ENCODE results near the gene CNTNAP2. TPM values are rescaled to one million over a fixed set of nuclear protein-coding genes. Genes with fewer than 3 reads are reported as not detected.
"Not testable (repeated sequence)": the region's sequence is repeated elsewhere in the genome, so short reads cannot be mapped to it uniquely, and the experiment has no call there.

Gene CNTNAP2
- total RNA-seq, 1 donor = 1.0 TPM

- H3K4me1 ChIP-seq (ENCODE audit: insufficient read depth, low read length) = no peaks in the 10 kb centered on the region
- H3K9me3 ChIP-seq (ENCODE audit: low read depth, low read length) = no peaks in the 10 kb centered on the region
- H3K27me3 ChIP-seq (ENCODE audit: insufficient read depth, low read length) = no peaks in the 10 kb centered on the region
- H3K4me3 ChIP-seq (ENCODE audit: low read length) = no peak overlapping the region
Observed at GRCh38 chr7:147079083-147079482, 962.5 kb downstream of the CNTNAP2 start.

GRCh38 chr7:147079921-147080420 lies 963.4 kb downstream of the CNTNAP2 start:
- Histone ChIP-seq H3K4me3 (ENCODE audit: low read length) (no peak overlapping the region), H3K9me3 (ENCODE audit: low read depth, low read length) (no peaks in the 10 kb centered on the region), H3K4me1 (ENCODE audit: insufficient read depth, low read length) (no peaks in the 10 kb centered on the region), H3K27me3 (ENCODE audit: insufficient read depth, low read length) (no peaks in the 10 kb centered on the region)

DNA sequence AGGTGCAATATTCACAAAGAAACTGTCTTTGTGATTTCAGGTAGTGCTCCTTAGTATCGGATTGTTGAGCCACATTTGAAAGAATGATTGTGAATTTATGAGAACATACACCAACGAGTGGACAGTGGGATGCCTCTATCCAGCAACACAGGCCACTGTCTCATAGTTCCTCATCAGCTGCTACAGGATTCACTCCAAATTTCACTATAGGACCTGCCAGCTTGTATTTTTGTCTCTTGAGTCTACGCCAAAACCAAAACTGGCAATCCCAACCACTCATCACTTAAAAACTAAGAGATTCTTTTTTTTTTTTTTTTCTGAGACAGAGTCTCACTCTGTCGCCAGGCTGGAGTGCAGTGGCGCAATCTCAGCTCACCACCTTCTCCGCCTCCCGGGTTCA lies 964.5 kb downstream of the CNTNAP2 start:
- Histone ChIP-seq H3K27me3 (ENCODE audit: insufficient read depth, low read length) (no peaks in the 10 kb centered on the region), H3K4me3 (ENCODE audit: low read length) (no peak overlapping the region), H3K4me1 (ENCODE audit: insufficient read depth, low read length) (no peaks in the 10 kb centered on the region), H3K9me3 (ENCODE audit: low read depth, low read length) (no peaks in the 10 kb centered on the region)

GRCh38 chr7:147089051-147089461 lies 972.5 kb downstream of the CNTNAP2 start:
- H3K9me3 ChIP-seq (ENCODE audit: low read depth, low read length) = no peaks in the 10 kb centered on the region
- H3K27me3 ChIP-seq (ENCODE audit: insufficient read depth, low read length) = no peaks in the 10 kb centered on the region
- no peak overlapping the region for H3K4me3 ChIP-seq (ENCODE audit: low read length)
- no peaks in the 10 kb centered on the region for H3K4me1 ChIP-seq (ENCODE audit: insufficient read depth, low read length)

DNA sequence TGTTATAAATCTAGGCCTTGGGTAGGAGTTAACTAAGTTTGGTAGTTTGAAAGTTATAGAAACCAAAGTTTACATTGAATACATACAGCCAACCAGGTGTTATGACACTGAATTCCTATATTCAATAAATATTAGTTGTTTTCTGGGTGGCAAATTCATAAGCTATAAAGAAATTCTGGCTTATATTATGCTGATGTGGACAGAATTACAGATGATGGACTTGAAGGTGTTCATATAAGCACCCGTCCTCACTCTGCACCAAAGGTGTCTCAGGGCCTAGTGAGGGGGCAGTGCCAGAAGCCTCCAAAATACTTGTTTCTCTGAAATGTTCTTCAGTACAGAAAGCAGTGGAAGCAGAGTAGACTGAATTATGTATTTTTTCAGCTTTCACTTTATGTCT lies 973.0 kb downstream of the CNTNAP2 start:
- no peaks in the 10 kb centered on the region for H3K27me3 ChIP-seq (ENCODE audit: insufficient read depth, low read length)

GRCh38 chr7:147096629-147097028 lies 980.0 kb downstream of the CNTNAP2 start:
- Histone ChIP-seq H3K4me3 (ENCODE audit: low read length) (no peak overlapping the region), H3K27me3 (ENCODE audit: insufficient read depth, low read length) (no peaks in the 10 kb centered on the region), H3K4me1 (ENCODE audit: insufficient read depth, low read length) (no peaks in the 10 kb centered on the region), H3K9me3 (ENCODE audit: low read depth, low read length) (no peaks in the 10 kb centered on the region)

More for the DNA sequence above, 973.0 kb downstream of the CNTNAP2 start:
- Histone ChIP-seq H3K9me3 (ENCODE audit: low read depth, low read length) (no peaks in the 10 kb centered on the region), H3K4me3 (ENCODE audit: low read length) (no peak overlapping the region), H3K4me1 (ENCODE audit: insufficient read depth, low read length) (no peaks in the 10 kb centered on the region)

DNA sequence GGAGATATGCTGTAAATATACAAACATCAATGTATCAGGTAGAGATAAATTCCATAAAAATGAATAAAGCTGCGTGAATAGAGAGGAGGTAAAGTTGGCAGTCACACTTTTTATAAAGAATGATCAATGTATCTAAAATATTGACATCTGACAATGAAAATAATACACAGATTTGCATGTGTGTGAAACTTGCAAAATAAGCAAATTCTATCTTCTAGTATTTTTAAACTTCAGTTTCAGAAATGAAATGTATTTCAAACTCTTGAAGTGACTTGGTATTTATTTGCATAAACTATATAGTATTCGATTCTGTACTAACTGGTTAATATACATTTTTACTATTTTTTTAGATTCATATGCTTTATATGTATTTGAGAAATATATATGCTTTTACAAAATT lies 986.6 kb downstream of the CNTNAP2 start:
- Histone ChIP-seq H3K4me3 (ENCODE audit: low read length) (no peak overlapping the region), H3K4me1 (ENCODE audit: insufficient read depth, low read length) (no peaks in the 10 kb centered on the region), H3K9me3 (ENCODE audit: low read depth, low read length) (no peaks in the 10 kb centered on the region), H3K27me3 (ENCODE audit: insufficient read depth, low read length) (no peaks in the 10 kb centered on the region)

GRCh38 chr7:147106746-147107145 lies 990.1 kb downstream of the CNTNAP2 start:
- H3K4me3 ChIP-seq (ENCODE audit: low read length) = no peak overlapping the region
- H3K4me1 ChIP-seq (ENCODE audit: insufficient read depth, low read length) = no peaks in the 10 kb centered on the region
- peaks cover 3% of the 10 kb centered on the region for H3K9me3 ChIP-seq (ENCODE audit: low read depth, low read length)
- no peaks in the 10 kb centered on the region for H3K27me3 ChIP-seq (ENCODE audit: insufficient read depth, low read length)

GRCh38 chr7:147114525-147114924 lies 997.9 kb downstream of the CNTNAP2 start:
- not testable (repeated sequence) for H3K27me3 ChIP-seq (ENCODE audit: insufficient read depth, low read length); H3K4me3 ChIP-seq (ENCODE audit: low read length); H3K4me1 ChIP-seq (ENCODE audit: insufficient read depth, low read length)
- peaks cover 25% of the 10 kb centered on the region for H3K9me3 ChIP-seq (ENCODE audit: low read depth, low read length)

GRCh38 chr7:147136352-147136751 lies 1019.8 kb downstream of the CNTNAP2 start:
- Histone ChIP-seq H3K9me3 (ENCODE audit: low read depth, low read length) (no peaks in the 10 kb centered on the region), H3K4me1 (ENCODE audit: insufficient read depth, low read length) (no peaks in the 10 kb centered on the region), H3K27me3 (ENCODE audit: insufficient read depth, low read length) (no peaks in the 10 kb centered on the region), H3K4me3 (ENCODE audit: low read length) (no peak overlapping the region)

DNA sequence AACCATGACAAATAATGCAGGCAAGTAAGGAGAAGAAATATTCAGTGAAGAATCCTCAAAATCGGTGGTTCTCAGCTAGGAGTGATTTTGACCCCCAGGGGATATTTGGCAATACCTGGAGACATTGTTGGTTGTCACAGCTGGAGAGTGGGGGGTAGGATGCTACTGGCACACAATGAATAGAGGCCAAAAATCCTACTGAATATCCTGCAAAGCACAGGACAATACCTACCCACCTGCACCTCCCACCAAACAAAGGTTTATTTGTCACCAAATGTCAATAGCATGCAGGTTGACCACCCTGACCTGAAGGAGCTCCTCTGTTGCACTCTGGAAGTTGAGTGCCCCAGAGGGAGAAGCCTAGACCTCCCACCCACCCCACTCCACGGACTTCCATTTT lies 1028.6 kb downstream of the CNTNAP2 start:
- H3K27me3 ChIP-seq (ENCODE audit: insufficient read depth, low read length) = no peaks in the 10 kb centered on the region
- H3K4me3 ChIP-seq (ENCODE audit: low read length) = no peak overlapping the region
- no peaks in the 10 kb centered on the region for H3K9me3 ChIP-seq (ENCODE audit: low read depth, low read length)
- H3K4me1 ChIP-seq (ENCODE audit: insufficient read depth, low read length) = no peaks in the 10 kb centered on the region

- Histone ChIP-seq H3K9me3 (ENCODE audit: low read depth, low read length) (no peaks in the 10 kb centered on the region), H3K4me3 (ENCODE audit: low read length) (no peak overlapping the region), H3K4me1 (ENCODE audit: insufficient read depth, low read length) (no peaks in the 10 kb centered on the region), H3K27me3 (ENCODE audit: insufficient read depth, low read length) (no peaks in the 10 kb centered on the region)
Observed at GRCh38 chr7:147146169-147146568, 1029.6 kb downstream of the CNTNAP2 start.

GRCh38 chr7:147151661-147152060 lies 1035.1 kb downstream of the CNTNAP2 start:
- Histone ChIP-seq H3K4me3 (ENCODE audit: low read length) (no peak overlapping the region), H3K27me3 (ENCODE audit: insufficient read depth, low read length) (no peaks in the 10 kb centered on the region), H3K4me1 (ENCODE audit: insufficient read depth, low read length) (no peaks in the 10 kb centered on the region), H3K9me3 (ENCODE audit: low read depth, low read length) (no peaks in the 10 kb centered on the region)

DNA sequence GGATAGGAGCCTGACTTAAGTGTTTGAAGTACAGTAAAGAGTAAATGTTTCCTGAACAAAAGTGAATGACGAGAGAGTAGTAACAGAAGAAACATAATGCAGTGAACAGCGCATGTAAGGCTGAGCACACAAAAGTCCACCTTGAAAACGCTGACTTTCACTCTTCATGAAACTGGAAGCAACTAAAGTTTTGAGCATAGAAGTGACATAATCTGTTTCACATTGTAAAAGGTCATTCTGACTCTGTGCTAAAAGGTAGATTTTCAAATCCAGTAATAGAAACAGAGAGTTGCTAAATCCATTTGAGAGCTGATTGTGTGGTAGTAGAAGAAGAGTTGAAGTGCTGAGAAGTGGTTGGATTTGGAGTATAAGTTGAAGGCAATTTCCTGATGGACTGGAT lies 1037.0 kb downstream of the CNTNAP2 start:
- Histone ChIP-seq H3K4me3 (ENCODE audit: low read length) (no peak overlapping the region), H3K4me1 (ENCODE audit: insufficient read depth, low read length) (no peaks in the 10 kb centered on the region), H3K27me3 (ENCODE audit: insufficient read depth, low read length) (no peaks in the 10 kb centered on the region), H3K9me3 (ENCODE audit: low read depth, low read length) (no peaks in the 10 kb centered on the region)

DNA sequence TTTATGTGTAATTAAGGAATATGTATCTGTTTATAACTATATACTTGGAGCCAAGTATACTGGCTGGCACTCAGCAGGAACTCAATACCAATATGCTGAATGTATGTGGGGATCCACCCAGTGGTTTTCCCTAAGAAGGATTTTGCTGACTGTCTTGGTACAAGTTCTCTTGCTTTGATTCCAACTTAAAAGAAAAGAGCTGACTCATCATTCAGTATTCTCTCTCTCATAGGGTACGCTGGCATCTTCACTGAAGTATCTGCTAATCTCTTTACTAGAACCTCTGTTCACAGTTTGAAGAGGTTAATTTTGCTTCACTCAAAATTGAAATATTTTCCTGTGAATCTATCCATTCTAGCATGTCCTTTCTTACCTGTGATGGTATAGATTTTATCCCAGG lies 1044.8 kb downstream of the CNTNAP2 start:
- no peaks in the 10 kb centered on the region for H3K4me1 ChIP-seq (ENCODE audit: insufficient read depth, low read length)
- no peaks in the 10 kb centered on the region for H3K9me3 ChIP-seq (ENCODE audit: low read depth, low read length)
- H3K27me3 ChIP-seq (ENCODE audit: insufficient read depth, low read length) = no peaks in the 10 kb centered on the region
- H3K4me3 ChIP-seq (ENCODE audit: low read length) = no peak overlapping the region

GRCh38 chr7:147170341-147171012 lies 1053.9 kb downstream of the CNTNAP2 start:
- no peak overlapping the region for H3K4me3 ChIP-seq (ENCODE audit: low read length)
- no peaks in the 10 kb centered on the region for H3K27me3 ChIP-seq (ENCODE audit: insufficient read depth, low read length)
- H3K9me3 ChIP-seq (ENCODE audit: low read depth, low read length) = peaks cover 4% of the 10 kb centered on the region
- H3K4me1 ChIP-seq (ENCODE audit: insufficient read depth, low read length) = no peaks in the 10 kb centered on the region
